Liver (tissue), 9 donors: ENCODE data around the gene TNK2. TPM values are rescaled to one million over a fixed set of nuclear protein-coding genes. Genes with fewer than 3 reads are reported as not detected.

ENCODE experiments used
- DNase-seq: peaks from one replicate; pipeline ENCODE4 v3.0.0-alpha.2; 2017; ENCODE audit warnings: low spot score
- H3K27ac ChIP-seq, 2 donors: one replicate each; pipeline ENCODE4 v1.7.0; 2013; ENCODE audit warnings: inconsistent platforms in 2 of 2, low read length in 2 of 2, control low read depth in 1 of 2, low read depth in 1 of 2, mild to moderate bottlenecking in 1 of 2
- H3K27me3 ChIP-seq, 4 donors: one replicate each; pipeline versions ENCODE4 v1.6.1 to v1.7.0; 2013; ENCODE audit warnings: low read length in 3 of 4, inconsistent platforms in 1 of 4, mild to moderate bottlenecking in 1 of 4, moderate library complexity in 1 of 4; ENCODE audit not compliant: control insufficient read depth in 4 of 4, insufficient read depth in 4 of 4
- H3K36me3 ChIP-seq, 4 donors: one replicate each; pipeline versions ENCODE4 v1.6.1 to v1.7.0; 2013; ENCODE audit warnings: low read length in 3 of 4, mild to moderate bottlenecking in 3 of 4, low read depth in 1 of 4, moderate library complexity in 1 of 4; ENCODE audit not compliant: control insufficient read depth in 4 of 4, insufficient read depth in 3 of 4
- H3K4me1 ChIP-seq, 4 donors: one replicate each; pipeline versions ENCODE4 v1.6.1 to v1.7.0; 2013; ENCODE audit warnings: low read length in 3 of 4, mild to moderate bottlenecking in 3 of 4, moderate library complexity in 1 of 4; ENCODE audit not compliant: control insufficient read depth in 4 of 4, insufficient read depth in 4 of 4
- H3K4me3 ChIP-seq, 3 donors: one replicate each; pipeline versions ENCODE4 v1.6.1 to v1.7.0; 2013; ENCODE audit warnings: low read length in 3 of 3, control low read depth in 1 of 3, low read depth in 1 of 3, mild to moderate bottlenecking in 1 of 3
- H3K9ac ChIP-seq, 2 donors: one replicate each; pipeline ENCODE4 v1.7.0; 2013; ENCODE audit warnings: low read length in 2 of 2, mild to moderate bottlenecking in 2 of 2, moderate library complexity in 2 of 2, control low read depth in 1 of 2, low read depth in 1 of 2
- H3K9me3 ChIP-seq, 4 donors: one replicate each; pipeline versions ENCODE4 v1.6.1 to v1.7.0; 2013; ENCODE audit warnings: low read length in 3 of 4; ENCODE audit not compliant: control insufficient read depth in 4 of 4
- EGR1 ChIP-seq, 2 donors: IDR thresholded peaks; 2 replicates each; pipeline ENCODE4 v1.6.1; 2016 to 2018; ENCODE audit warnings: antibody characterized with exemption in 2 of 2, low read depth in 2 of 2
- FOXA1 ChIP-seq: IDR thresholded peaks from 2 replicates; pipeline ENCODE4 v1.6.1; 2016; ENCODE audit warnings: antibody characterized with exemption
- FOXA2 ChIP-seq: IDR thresholded peaks from 2 replicates; pipeline ENCODE4 v1.6.1; 2016; ENCODE audit warnings: antibody characterized with exemption
- GABPA ChIP-seq, 2 donors: IDR thresholded peaks in 1 of 2; conservative IDR thresholded peaks in 1 of 2; 2 replicates each; pipeline ENCODE4 v1.6.1; 2016; ENCODE audit warnings: antibody characterized with exemption in 2 of 2, mild to moderate bottlenecking in 1 of 2, moderate library complexity in 1 of 2
- HNF4A ChIP-seq, 2 donors: conservative IDR thresholded peaks; 2 replicates each; pipeline ENCODE4 v1.6.1; 2016; ENCODE audit warnings: antibody characterized with exemption in 2 of 2, mild to moderate bottlenecking in 2 of 2
- HNF4G ChIP-seq: IDR thresholded peaks from 2 replicates; pipeline ENCODE4 v1.6.1; 2016; ENCODE audit warnings: antibody characterized with exemption
- JUND ChIP-seq, 2 donors: IDR thresholded peaks; 2 replicates each; pipeline ENCODE4 v1.6.1; 2016; ENCODE audit warnings: antibody characterized with exemption in 2 of 2
- NR2F2 ChIP-seq: IDR thresholded peaks from 2 replicates; pipeline ENCODE4 v1.6.1; 2016; ENCODE audit warnings: antibody characterized with exemption
- RAD21 ChIP-seq, 2 donors: IDR thresholded peaks; 2 replicates each; pipeline ENCODE4 v1.6.1; 2016; ENCODE audit warnings: antibody characterized with exemption in 2 of 2, mild to moderate bottlenecking in 2 of 2
- RXRA ChIP-seq, 2 donors: IDR thresholded peaks; 2 replicates each; pipeline ENCODE4 v1.6.1; 2017 to 2018; ENCODE audit warnings: antibody characterized with exemption in 2 of 2, mild to moderate bottlenecking in 1 of 2
- SP1 ChIP-seq: IDR thresholded peaks from 2 replicates; pipeline ENCODE4 v1.6.1; 2018; ENCODE audit warnings: antibody characterized with exemption, mild to moderate bottlenecking
- TAF1 ChIP-seq: conservative IDR thresholded peaks from 2 replicates; pipeline ENCODE4 v1.6.1; 2016; ENCODE audit warnings: antibody characterized with exemption, mild to moderate bottlenecking
- YY1 ChIP-seq: IDR thresholded peaks from 2 replicates; pipeline ENCODE4 v1.6.1; 2016; ENCODE audit warnings: antibody characterized with exemption, mild to moderate bottlenecking
- WGBS: extraction: QIAGEN DNeasy Blood & Tissue Kit; methylation state at CpG from one replicate; pipeline ENCODE4 v1.1.7; 2013; 5-methylcytosine and 5-hydroxymethylcytosine counted together
- polyA plus RNA-seq, 2 donors: library from polyadenylated mRNA; stranded (reverse) in 1 of 2; unstranded in 1 of 2; fragments of 200-250 nt in 1 of 2; fragments of >200 nt in 1 of 2; fragmentation: Nextera tagmentation in 1 of 2; extraction: Ambion mirVana in 1 of 2; gene quantifications; one replicate each; pipeline versions ENCODE4 v1.2.1 to v1.2.3, GENCODE V29; 2013 to 2015
- total RNA-seq, 2 donors: library from RNA; depleted of rRNA; stranded (reverse); fragments of >200 nt; gene quantifications; one replicate each; pipeline ENCODE4 v1.2.3, GENCODE V29; 2014
- TF ChIP-seq, protein P1 (sequence below): IDR thresholded peaks from 2 replicates; pipeline ENCODE4 v1.6.1; 2016; ENCODE audit warnings: antibody characterized with exemption
- TF ChIP-seq, protein P2 (sequence below): fragments of 150-350 bp; IDR thresholded peaks from 2 replicates; pipeline ENCODE4 v1.5.1; 2017; ENCODE audit warnings: improper control_type of control experiment, low read depth, low read length; ENCODE audit not compliant: missing input control
- TF ChIP-seq, protein P3 (sequence below): IDR thresholded peaks from 2 replicates; pipeline ENCODE4 v1.6.1; 2016; ENCODE audit warnings: antibody characterized with exemption
- TF ChIP-seq, protein P4 (sequence below): IDR thresholded peaks from 2 replicates; pipeline ENCODE4 v1.6.1; 2016; ENCODE audit warnings: antibody characterized with exemption, mild to moderate bottlenecking
- TF ChIP-seq, protein P5 (sequence below): IDR thresholded peaks from 2 replicates; pipeline ENCODE4 v1.6.1; 2016; ENCODE audit warnings: antibody characterized with exemption
- donor health status: healthy.
- donor health status: healthy.
- donor health status: healthy.
- donor health status: healthy.
- donor health status: healthy.

Gene TNK2
- total and polyA plus RNA-seq, 4 donors = 4.0 to 12.2 (median 8.8) TPM

DNA sequence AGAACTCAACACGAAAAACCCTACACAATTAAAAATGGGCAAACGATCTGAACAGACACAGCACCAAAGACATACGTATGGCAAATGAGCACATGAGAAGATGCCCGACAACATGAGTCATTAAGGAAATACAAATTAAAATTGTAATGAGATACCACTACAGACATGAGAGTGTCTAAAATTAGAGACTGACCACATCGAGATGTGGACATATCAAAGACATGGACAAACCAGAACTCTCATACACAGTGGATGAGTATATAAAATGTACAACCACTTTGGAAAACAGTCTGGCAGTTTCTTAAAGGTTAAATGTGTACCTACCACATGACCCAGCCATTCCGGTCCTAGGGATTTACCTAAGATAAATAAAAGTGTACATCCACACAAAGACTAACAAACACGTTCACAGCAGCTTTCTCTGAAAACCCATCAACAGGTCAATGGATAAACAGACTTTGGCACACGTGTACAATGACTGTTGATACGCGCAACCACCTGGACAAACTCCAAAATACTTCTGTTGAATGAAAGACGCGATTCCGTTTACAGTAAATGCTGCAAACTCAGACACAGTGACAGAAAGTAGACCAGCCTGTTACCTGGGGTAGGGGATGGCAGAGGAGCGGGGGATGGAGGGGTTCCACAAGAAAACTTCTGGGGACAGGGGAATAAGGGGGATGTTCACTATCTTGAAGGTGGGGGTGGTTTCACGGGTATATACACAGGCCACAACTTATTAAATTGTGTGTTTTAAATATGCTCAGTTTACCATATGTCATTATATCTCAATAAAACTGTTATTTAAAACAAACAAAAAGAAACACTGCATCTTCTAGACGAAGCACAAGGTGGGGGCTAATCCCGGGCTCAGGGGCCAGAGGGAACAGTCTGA, 2.1 kb downstream of the TNK2 start:
- Histone ChIP-seq H3K4me1 (peaks cover 22 to 52% (median 34%) of the 10 kb centered on the region in 4 donors), H3K27me3 (no peaks in the 10 kb centered on the region), H3K4me3 (no peak overlapping the region), H3K27ac (peak overlapping the region; percentile 75 to 78), H3K36me3 (no peaks in the 10 kb centered on the region), H3K9ac (peak overlapping the region in 1 of 2 donors; percentile 54), H3K9me3 (no peaks in the 10 kb centered on the region)
- no peak for DNase-seq
- WGBS = 44% methylated on average over 17 of the region's 17 CpGs
- TF ChIP-seq SP1 = peak; percentile 18
- TF ChIP-seq, protein P1, sequence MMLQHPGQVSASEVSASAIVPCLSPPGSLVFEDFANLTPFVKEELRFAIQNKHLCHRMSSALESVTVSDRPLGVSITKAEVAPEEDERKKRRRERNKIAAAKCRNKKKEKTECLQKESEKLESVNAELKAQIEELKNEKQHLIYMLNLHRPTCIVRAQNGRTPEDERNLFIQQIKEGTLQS = no peak
- peak; percentile 42 to 52 for TF ChIP-seq HNF4A (conservative IDR thresholded peaks at IDR 0.05)
- peak in 1 of 2 donors; percentile 18 for TF ChIP-seq JUND (IDR thresholded peaks at IDR 0.05)
- TF ChIP-seq EGR1 (IDR thresholded peaks at IDR 0.05; ENCODE audit: low read depth in 2 of 2) = no peak
- TF ChIP-seq FOXA2 = peak; percentile 11
- peak in 1 of 2 donors; percentile 54 for TF ChIP-seq RXRA (IDR thresholded peaks at IDR 0.05)
- TF ChIP-seq RAD21 (IDR thresholded peaks at IDR 0.05) = no peak
- TF ChIP-seq, protein P2, sequence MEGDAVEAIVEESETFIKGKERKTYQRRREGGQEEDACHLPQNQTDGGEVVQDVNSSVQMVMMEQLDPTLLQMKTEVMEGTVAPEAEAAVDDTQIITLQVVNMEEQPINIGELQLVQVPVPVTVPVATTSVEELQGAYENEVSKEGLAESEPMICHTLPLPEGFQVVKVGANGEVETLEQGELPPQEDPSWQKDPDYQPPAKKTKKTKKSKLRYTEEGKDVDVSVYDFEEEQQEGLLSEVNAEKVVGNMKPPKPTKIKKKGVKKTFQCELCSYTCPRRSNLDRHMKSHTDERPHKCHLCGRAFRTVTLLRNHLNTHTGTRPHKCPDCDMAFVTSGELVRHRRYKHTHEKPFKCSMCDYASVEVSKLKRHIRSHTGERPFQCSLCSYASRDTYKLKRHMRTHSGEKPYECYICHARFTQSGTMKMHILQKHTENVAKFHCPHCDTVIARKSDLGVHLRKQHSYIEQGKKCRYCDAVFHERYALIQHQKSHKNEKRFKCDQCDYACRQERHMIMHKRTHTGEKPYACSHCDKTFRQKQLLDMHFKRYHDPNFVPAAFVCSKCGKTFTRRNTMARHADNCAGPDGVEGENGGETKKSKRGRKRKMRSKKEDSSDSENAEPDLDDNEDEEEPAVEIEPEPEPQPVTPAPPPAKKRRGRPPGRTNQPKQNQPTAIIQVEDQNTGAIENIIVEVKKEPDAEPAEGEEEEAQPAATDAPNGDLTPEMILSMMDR = no peak
- TF ChIP-seq, protein P3, sequence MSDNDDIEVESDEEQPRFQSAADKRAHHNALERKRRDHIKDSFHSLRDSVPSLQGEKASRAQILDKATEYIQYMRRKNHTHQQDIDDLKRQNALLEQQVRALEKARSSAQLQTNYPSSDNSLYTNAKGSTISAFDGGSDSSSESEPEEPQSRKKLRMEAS = peak; percentile 55
- no peak for TF ChIP-seq TAF1
- TF ChIP-seq GABPA (IDR thresholded peaks at IDR 0.05 in 1 of 2, conservative IDR thresholded peaks at IDR 0.05 in 1 of 2) = peak in 1 of 2 donors; percentile 45
- TF ChIP-seq, protein P4, sequence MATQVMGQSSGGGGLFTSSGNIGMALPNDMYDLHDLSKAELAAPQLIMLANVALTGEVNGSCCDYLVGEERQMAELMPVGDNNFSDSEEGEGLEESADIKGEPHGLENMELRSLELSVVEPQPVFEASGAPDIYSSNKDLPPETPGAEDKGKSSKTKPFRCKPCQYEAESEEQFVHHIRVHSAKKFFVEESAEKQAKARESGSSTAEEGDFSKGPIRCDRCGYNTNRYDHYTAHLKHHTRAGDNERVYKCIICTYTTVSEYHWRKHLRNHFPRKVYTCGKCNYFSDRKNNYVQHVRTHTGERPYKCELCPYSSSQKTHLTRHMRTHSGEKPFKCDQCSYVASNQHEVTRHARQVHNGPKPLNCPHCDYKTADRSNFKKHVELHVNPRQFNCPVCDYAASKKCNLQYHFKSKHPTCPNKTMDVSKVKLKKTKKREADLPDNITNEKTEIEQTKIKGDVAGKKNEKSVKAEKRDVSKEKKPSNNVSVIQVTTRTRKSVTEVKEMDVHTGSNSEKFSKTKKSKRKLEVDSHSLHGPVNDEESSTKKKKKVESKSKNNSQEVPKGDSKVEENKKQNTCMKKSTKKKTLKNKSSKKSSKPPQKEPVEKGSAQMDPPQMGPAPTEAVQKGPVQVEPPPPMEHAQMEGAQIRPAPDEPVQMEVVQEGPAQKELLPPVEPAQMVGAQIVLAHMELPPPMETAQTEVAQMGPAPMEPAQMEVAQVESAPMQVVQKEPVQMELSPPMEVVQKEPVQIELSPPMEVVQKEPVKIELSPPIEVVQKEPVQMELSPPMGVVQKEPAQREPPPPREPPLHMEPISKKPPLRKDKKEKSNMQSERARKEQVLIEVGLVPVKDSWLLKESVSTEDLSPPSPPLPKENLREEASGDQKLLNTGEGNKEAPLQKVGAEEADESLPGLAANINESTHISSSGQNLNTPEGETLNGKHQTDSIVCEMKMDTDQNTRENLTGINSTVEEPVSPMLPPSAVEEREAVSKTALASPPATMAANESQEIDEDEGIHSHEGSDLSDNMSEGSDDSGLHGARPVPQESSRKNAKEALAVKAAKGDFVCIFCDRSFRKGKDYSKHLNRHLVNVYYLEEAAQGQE = no peak
- TF ChIP-seq NR2F2 = no peak
- TF ChIP-seq YY1 = peak; percentile 25
- peak; percentile 37 for TF ChIP-seq FOXA1
- TF ChIP-seq HNF4G = no peak
- TF ChIP-seq, protein P5, sequence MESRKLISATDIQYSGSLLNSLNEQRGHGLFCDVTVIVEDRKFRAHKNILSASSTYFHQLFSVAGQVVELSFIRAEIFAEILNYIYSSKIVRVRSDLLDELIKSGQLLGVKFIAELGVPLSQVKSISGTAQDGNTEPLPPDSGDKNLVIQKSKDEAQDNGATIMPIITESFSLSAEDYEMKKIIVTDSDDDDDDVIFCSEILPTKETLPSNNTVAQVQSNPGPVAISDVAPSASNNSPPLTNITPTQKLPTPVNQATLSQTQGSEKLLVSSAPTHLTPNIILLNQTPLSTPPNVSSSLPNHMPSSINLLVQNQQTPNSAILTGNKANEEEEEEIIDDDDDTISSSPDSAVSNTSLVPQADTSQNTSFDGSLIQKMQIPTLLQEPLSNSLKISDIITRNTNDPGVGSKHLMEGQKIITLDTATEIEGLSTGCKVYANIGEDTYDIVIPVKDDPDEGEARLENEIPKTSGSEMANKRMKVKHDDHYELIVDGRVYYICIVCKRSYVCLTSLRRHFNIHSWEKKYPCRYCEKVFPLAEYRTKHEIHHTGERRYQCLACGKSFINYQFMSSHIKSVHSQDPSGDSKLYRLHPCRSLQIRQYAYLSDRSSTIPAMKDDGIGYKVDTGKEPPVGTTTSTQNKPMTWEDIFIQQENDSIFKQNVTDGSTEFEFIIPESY = peak; percentile 58
